ENCODE data around the gene EPN2. TPM values are rescaled to one million over a fixed set of nuclear protein-coding genes. Genes with fewer than 3 reads are reported as not detected.

The EPN2 gene
- total RNA-seq, 1 experiment from 2014 or later = 31.3 TPM

DNA sequence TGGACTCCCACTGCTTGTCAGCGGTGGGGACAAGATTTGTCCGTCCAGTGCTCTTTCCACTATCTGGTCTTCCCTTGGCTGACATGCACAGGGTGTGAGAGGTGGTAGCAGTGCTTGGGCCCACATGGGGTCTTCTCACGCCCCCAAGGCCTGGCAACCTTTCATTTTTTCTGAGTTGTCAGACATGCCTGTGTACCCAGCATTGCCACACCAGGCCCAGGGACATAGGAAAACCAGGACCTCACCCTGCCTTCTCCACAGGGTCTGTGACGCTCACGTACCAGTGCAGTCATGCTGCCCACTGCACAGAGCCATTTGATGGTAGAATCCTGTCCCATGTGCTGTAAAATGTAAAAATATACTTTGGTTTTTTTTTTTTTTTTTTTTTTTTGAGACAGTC lies 67.6 kb downstream of the EPN2 start:
- CTCF ChIA-PET = interaction anchor here (1.0 kb wide), 1 partner anchor 11 kb away, joined by 4 read pairs; no protein-coding TSS in a partner anchor
- peaks cover 5% of the 10 kb centered on the region for H3K36me3 Mint-ChIP-seq (ENCODE audit: insufficient read depth, unreplicated experiment)
- no TSS peak for BruUV-seq (replicated peaks)

DNA sequence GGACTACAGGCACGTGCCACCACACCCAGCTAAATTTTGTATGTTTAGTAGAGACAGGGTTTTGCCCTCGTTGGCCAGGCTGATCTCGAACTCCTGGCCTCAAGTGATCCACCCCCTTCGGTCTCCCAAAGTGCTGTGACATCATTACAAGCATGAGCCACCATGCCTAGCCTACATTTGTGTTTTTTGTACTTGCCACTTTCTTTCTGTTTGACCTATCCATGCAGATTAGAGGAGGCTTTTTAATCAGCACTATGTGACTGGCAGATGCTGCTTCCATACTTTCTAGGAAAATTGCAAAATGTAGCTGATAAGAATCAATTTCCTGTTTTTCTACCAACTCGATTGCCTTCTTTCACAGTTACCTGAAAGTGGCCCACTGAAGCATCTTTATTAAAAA lies 68.1 kb downstream of the EPN2 start:
- intact Hi-C loops (cut with micrococcal nuclease; ENCODE audit: unreplicated experiment) = no loop called here
- Mint-ChIP-seq H3K4me1 (ENCODE audit: low read depth, unreplicated experiment) (no peaks in the 10 kb centered on the region), H3K27ac (ENCODE audit: unreplicated experiment) (no peak overlapping the region), H3K4me3 (ENCODE audit: low read depth, unreplicated experiment) (no peak overlapping the region), H3K9me3 (ENCODE audit: low read depth, unreplicated experiment) (no peaks in the 10 kb centered on the region), H3K27me3 (ENCODE audit: unreplicated experiment) (no peaks in the 10 kb centered on the region), H3K36me3 (ENCODE audit: insufficient read depth, unreplicated experiment) (peaks cover 5% of the 10 kb centered on the region)
- CTCF ChIA-PET = no interaction called here
- DNase-seq = no peak
- no TSS peak for BruUV-seq (replicated peaks)
- TF ChIP-seq, protein P1, sequence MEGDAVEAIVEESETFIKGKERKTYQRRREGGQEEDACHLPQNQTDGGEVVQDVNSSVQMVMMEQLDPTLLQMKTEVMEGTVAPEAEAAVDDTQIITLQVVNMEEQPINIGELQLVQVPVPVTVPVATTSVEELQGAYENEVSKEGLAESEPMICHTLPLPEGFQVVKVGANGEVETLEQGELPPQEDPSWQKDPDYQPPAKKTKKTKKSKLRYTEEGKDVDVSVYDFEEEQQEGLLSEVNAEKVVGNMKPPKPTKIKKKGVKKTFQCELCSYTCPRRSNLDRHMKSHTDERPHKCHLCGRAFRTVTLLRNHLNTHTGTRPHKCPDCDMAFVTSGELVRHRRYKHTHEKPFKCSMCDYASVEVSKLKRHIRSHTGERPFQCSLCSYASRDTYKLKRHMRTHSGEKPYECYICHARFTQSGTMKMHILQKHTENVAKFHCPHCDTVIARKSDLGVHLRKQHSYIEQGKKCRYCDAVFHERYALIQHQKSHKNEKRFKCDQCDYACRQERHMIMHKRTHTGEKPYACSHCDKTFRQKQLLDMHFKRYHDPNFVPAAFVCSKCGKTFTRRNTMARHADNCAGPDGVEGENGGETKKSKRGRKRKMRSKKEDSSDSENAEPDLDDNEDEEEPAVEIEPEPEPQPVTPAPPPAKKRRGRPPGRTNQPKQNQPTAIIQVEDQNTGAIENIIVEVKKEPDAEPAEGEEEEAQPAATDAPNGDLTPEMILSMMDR (IDR thresholded peaks at IDR 0.05; ENCODE audit: unreplicated experiment) = no peak

More for the DNA sequence above, 67.6 kb downstream of the EPN2 start:
- Mint-ChIP-seq H3K9me3 (ENCODE audit: low read depth, unreplicated experiment) (no peaks in the 10 kb centered on the region), H3K4me1 (ENCODE audit: low read depth, unreplicated experiment) (no peaks in the 10 kb centered on the region), H3K4me3 (ENCODE audit: low read depth, unreplicated experiment) (no peak overlapping the region), H3K27me3 (ENCODE audit: unreplicated experiment) (no peaks in the 10 kb centered on the region), H3K27ac (ENCODE audit: unreplicated experiment) (no peak overlapping the region)
- intact Hi-C loops (cut with micrococcal nuclease; ENCODE audit: unreplicated experiment) = no loop called here
- no peak for DNase-seq
- TF ChIP-seq, protein P1 (IDR thresholded peaks at IDR 0.05; ENCODE audit: unreplicated experiment) = no peak

DNA sequence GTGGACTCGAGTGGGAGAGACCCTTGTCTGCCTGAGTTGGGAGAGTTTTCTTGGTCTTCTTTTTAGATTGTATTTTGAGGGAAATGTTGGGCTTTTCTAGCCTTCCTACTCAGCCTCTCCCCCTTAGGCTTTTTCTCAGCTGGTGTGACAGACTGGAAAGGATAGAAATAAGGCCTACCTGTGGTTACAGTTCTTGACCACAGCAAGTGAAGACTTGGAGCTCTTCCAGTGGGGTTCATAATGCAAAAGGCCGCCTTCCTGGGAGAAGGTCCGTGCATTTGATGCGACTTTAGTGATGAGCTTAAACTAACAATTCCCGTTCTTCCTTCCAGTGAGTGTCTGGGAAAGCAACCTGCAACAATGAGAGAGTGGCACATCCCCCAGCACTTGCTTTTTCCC lies 68.6 kb downstream of the EPN2 start:
- TF ChIP-seq, protein P1 (IDR thresholded peaks at IDR 0.05; ENCODE audit: unreplicated experiment) = no peak
- DNase-seq = no peak
- Mint-ChIP-seq H3K4me3 (ENCODE audit: low read depth, unreplicated experiment) (no peak overlapping the region), H3K27ac (ENCODE audit: unreplicated experiment) (no peak overlapping the region), H3K36me3 (ENCODE audit: insufficient read depth, unreplicated experiment) (peaks cover 5% of the 10 kb centered on the region), H3K27me3 (ENCODE audit: unreplicated experiment) (no peaks in the 10 kb centered on the region), H3K9me3 (ENCODE audit: low read depth, unreplicated experiment) (no peaks in the 10 kb centered on the region), H3K4me1 (ENCODE audit: low read depth, unreplicated experiment) (no peaks in the 10 kb centered on the region)
- BruUV-seq (replicated peaks) = no TSS peak
- intact Hi-C loops (cut with micrococcal nuclease; ENCODE audit: unreplicated experiment) = no loop called here
- CTCF ChIA-PET = no interaction called here

DNA sequence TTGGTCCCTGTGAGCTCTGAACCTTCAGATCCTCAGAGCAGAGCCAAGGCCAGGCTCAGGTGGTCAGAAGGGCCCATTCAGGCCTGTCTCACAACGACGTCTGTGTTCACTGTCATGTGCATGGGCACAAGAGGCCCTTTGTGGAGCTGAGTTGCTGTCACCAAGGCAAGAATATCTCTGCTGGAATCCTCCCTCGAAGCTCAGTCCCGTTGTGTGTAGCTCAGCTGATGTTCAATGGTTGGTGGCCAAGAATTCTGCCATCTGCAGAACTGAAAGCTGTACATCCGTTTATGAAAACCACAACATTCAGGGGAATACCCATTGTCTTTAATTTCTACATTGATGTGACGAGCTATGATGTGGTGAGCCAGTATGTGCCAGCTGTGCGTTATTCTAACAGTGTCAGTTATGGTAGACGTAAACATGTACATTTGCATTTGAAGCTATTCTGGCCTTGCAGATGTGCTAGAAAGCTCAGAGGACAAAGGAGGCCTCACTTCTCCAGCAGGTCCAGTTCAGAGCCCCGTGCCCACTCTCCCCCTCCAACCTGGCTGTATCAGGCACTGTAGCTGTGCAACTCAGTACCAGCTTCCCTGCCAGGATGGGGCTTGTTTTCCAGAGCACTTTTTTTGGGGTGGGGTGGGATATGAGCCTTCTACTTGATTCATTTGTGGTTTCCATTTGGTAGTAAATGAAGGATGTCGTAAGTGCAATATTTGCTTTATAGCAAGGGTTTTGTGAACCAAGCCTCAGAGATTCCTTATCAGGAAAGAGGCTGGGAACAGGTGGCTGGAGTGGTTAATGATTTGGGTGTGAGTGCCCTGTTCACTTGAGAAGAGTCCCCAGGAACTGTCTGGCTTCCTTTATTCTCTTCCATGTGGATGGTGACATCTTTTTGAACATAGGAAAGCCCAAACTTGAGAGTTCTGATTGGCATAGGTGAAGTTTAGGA lies 69.3 kb downstream of the EPN2 start:
- no TSS peak for BruUV-seq (replicated peaks)
- H3K27me3 Mint-ChIP-seq (ENCODE audit: unreplicated experiment) = no peaks in the 10 kb centered on the region
- CTCF ChIA-PET = no interaction called here
- no peak overlapping the region for H3K27ac Mint-ChIP-seq (ENCODE audit: unreplicated experiment)
- TF ChIP-seq, protein P1 (IDR thresholded peaks at IDR 0.05; ENCODE audit: unreplicated experiment) = no peak
- no peak for DNase-seq
- H3K4me3 Mint-ChIP-seq (ENCODE audit: low read depth, unreplicated experiment) = no peak overlapping the region
- intact Hi-C loops (cut with micrococcal nuclease; ENCODE audit: unreplicated experiment) = no loop called here
- no peaks in the 10 kb centered on the region for H3K4me1 Mint-ChIP-seq (ENCODE audit: low read depth, unreplicated experiment)
- H3K36me3 Mint-ChIP-seq (ENCODE audit: insufficient read depth, unreplicated experiment) = peaks cover 5% of the 10 kb centered on the region
- H3K9me3 Mint-ChIP-seq (ENCODE audit: low read depth, unreplicated experiment) = no peaks in the 10 kb centered on the region

All from Calu3 (cell line).